Activated T-cell treated with anti-CD3 and anti-CD28 coated beads for 24 hours (primary cell): ENCODE data around the gene ZFHX3.
"Not testable (repeated sequence)": the region's sequence is repeated elsewhere in the genome, so short reads cannot be mapped to it uniquely, and the experiment has no call there.

ENCODE experiments used
- DNase-seq: peaks from one replicate; pipeline ENCODE4 v3.0.0-alpha.2; 2020; ENCODE audit warnings: low read depth

Gene ZFHX3

GRCh38 chr16:73047536-73048291, at the start of gene ZFHX3:
Gene ZFHX3, minus strand, starts transcription at chr16:73048128. Its CDS starts 87,983 bp downstream, at chr16:72960145.
- no peak for DNase-seq

DNA sequence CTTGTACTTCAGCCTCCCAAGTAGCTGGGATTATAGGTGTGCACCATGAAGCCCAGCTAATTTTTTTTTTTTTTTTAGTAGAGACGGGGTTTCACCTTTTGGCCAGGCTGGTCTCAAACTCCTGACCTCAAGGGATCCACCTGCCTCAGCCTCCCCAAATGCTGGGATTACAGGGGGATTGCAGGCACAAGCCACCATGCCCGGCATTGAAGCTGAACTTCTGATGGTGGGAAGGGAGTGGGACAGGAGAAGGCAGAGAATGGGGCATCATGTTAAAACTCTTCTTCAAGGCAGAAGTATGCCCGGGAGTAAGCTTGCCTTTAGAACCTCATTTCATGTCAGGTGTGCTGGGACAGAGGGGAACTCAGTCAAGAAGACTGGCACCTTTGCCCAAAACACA, 48.6 kb upstream of the ZFHX3 start:
- no peak for DNase-seq

GRCh38 chr16:73095885-73096421, 48.0 kb upstream of the ZFHX3 start:
- DNase-seq: no peak

DNA sequence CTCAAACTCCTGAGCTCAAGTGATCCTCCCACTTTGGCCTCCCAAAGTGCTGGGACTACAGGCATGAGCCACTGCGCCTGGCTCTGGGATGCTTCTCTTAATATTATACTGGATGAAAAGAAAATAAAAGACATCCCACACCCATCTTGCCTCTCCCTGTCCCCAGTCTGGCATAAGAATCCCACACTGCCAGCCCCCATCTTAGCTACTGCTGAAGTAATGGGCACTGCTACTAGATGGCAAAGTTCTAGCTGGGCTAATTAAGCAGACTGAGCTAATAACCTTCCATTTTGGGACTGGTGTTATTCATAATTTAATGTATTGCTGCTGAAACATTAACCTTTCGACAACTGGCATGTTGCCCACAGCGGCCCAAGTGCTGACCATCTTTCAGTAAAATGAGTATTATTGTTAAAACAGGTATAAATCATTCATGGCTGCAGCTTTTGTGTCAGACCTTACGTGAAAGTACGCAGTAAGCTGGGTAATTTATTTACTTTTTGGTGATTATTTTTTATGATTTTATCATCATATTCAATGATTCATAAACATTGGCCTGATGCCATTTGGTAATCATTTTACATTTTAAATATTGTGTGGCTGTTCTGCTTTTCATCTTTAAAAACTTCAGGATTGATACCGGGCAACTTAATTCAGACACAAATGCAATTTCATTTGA, 47.4 kb upstream of the ZFHX3 start:
- no peak for DNase-seq

DNA sequence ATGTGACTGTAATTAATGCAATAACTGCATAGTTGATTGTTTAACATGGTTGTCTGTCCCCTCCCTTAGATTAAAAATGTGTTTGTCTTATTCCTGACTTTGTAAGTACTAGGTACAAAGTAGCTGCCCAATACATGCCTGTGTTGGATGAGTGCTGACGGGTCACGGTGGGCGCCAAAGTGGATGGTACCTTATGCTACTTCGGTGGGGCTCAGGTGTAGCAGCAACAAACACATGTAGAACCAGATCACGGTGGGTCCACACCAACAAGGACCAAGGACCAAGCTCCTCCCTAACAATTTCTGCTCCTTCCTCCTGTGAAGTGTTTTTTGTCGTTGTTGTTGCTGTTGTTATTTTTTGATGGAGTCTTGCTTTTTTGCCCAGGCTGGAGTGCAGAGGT, 46.4 kb upstream of the ZFHX3 start:
- no peak for DNase-seq

GRCh38 chr16:73093146-73094144, 45.5 kb upstream of the ZFHX3 start:
- no peak for DNase-seq

- DNase-seq: no peak
These were observed 44.4 kb upstream of the ZFHX3 start for GRCh38 chr16:73092236-73092781.

DNA sequence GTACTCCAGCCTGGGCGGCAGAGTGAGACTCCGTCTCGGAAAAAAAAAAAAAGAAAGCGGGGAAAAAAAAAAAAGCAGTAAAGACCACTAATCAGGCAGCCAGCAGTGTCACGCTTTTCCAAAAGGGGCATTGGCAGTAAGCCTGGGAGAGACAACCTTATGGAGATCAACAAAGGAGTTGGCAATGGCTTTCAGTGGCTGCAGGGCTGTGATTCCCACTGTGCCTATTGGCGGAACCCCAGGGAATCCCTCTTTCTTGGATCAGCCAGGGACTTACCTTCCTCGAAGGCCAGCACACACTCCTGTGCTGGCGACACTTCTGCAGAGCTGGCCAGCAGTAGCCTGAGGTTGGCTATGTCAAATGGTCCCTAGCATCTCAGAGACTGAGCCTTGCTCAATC, 43.2 kb upstream of the ZFHX3 start:
- DNase-seq: no peak

DNA sequence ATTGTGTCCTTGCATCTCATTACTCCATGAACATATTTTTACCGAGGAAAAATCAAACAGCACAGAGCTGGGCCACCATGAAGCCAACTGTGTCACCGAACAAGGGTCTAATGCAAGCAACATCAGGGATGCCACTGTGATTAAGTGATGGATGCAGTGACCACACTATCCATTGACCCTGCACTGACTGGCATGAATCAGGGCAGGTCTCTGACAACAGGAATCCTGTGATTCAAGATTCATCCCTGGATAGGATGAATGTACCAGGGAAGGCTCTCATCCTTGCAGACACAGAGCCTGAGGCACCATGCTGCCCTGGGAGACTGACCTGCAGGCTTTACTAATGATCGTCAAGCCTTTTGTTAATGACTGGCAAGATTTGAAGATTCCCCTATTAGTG, 41.5 kb upstream of the ZFHX3 start:
- no peak for DNase-seq

GRCh38 chr16:73086108-73086507, 38.2 kb upstream of the ZFHX3 start:
- no peak for DNase-seq

GRCh38 chr16:73083271-73083670, 35.3 kb upstream of the ZFHX3 start:
- no peak for DNase-seq

GRCh38 chr16:73082634-73083051, 34.7 kb upstream of the ZFHX3 start:
- DNase-seq: not testable (repeated sequence)

GRCh38 chr16:73080931-73081330, 33.0 kb upstream of the ZFHX3 start:
- no peak for DNase-seq

DNA sequence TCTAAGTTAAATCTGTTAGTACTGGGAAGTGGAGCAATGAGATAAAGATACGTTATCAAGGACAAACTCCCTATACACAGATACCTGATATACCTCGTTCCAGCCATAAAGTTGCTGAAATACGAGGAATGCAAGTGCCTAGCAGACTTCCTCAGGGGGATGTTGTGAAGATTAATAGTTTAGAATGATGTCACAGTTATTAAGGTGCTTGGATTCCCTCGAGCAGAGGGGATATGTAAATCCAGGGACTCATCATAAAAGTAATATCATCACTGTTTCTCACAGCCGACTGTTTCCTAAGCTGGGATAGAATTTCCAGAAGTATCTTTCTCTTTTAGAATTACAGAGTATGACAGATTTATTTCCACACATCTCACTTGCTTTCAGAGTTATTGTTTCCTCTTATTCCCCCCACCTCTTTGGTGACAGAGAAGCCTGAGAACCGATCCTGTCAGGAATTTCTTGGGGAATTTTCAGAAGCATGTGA, 28.4 kb upstream of the ZFHX3 start:
- no peak for DNase-seq

DNA sequence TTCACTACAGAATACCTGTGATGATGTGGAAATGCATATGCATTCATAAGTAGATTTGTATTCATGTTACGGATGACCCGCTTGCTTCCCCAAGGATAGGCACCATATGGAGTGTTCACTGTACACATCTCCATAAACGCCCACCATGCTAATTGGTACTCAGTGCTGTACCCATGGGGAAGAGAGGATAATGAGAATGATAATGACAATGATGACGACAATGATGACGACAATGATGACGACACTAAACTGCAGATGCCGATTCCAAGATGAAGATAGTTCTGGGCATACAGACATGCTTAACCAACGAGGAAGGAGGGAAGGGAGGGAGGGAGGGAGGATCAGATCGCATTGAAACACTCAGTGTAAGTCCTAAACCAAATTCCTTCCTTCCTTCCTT, 26.5 kb upstream of the ZFHX3 start:
- DNase-seq: no peak

DNA sequence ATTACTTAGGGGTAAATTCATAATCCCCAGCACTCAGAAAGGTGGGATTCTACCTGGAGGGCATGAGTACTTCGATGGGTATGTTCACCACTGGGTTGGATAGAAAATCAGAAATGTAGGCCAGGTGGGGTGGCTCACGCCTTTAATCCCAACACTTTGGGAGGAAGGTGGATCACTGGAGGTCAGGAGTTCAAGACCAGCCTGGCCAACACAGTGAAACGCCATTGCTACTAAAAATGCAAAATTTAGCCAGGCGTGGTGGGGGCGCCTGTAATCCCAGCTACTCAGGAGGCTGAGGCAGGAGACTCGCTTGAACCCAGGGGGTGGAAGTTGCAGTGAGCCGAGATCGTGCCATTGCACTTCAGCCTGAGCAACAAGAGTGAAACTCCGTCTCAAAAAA, 24.1 kb upstream of the ZFHX3 start:
- DNase-seq: not testable (repeated sequence)

DNA sequence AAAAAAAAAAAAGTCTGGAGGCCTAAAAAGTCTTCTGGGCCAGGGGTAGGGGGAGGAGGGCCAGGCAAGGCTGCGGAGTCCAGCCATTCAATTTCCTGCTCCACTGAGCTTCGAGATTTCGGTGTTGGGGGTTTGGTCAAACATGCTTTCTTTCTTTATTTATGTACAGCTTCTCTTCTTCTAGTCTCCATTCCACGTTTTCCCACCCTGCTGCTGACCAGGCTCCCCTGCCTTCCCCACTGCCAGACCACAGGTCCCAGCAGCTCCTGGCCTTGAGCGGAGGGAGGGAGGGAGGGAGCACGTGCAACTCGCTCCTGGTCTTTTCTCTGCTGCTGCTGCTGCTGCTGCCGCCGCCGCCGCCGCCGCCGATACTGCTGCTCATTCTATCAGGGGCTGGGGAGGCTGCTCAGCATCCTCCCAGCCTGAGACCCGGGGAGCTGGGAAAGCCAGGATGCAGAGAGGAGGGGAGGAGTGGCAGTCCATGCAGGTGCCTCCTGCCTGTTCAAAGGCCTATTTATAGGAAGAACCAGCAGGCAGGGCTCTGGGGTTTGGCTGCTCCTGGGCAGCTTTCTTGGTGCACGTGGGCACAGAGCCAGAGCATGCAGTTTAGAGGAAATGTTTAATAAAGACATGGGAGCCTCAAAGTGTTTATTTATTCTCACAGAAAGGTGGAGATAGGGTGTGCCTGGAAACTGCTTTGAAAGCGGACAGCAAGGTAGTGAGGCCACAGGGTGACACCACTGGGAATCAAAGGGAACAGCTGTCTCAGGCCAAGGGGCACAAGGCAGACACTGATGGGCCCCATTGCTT, 23.4 kb upstream of the ZFHX3 start:
- no peak for DNase-seq

- DNase-seq: no peak
These were observed 21.8 kb upstream of the ZFHX3 start for GRCh38 chr16:73069581-73070262.

DNA sequence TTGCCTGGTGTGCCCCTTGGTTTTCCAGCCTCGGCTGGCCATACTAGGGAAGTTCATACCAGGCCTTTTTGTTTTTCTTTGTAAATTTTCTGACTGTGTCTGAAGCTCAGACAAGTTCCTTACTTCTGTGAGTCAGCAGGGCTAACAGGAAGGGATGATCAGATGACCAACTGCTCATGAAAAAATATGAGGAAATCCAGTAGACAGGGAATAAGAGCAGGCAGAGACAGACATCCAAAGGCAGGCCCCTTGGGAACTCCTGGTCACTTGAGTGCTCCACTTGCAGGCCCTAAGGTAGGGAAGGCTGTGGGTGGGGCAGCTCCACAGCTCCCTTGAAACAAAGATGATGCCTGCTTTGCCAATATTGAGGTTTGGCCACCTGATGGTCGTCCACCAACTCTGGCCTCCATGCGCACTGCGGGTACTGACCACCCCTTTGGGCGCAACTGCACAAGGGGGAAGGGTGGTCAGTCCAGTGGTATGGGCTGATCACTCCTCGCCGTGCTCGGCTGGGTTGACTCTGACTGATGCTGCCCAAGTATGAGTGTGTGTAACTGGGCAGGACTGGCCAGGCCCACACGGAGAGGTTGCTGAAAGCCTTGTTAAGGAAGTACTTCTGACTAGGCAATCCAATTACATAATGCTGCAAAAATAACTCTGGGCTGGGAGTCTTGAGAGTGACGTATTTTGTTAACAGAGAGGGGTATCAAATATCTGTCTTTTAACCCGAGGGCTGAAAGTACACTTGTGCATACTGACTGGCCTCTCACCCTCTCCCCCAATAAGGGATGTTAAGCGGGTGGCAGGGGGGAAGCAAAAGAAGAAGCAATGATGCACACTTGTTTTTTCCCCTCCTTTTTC, 20.8 kb upstream of the ZFHX3 start:
- no peak for DNase-seq
